Measurements from ENCODE around the gene NR2F1-AS1.
A peak's percentile ranks its signal among the peaks of the same experiment; 100 is the strongest.

DNA sequence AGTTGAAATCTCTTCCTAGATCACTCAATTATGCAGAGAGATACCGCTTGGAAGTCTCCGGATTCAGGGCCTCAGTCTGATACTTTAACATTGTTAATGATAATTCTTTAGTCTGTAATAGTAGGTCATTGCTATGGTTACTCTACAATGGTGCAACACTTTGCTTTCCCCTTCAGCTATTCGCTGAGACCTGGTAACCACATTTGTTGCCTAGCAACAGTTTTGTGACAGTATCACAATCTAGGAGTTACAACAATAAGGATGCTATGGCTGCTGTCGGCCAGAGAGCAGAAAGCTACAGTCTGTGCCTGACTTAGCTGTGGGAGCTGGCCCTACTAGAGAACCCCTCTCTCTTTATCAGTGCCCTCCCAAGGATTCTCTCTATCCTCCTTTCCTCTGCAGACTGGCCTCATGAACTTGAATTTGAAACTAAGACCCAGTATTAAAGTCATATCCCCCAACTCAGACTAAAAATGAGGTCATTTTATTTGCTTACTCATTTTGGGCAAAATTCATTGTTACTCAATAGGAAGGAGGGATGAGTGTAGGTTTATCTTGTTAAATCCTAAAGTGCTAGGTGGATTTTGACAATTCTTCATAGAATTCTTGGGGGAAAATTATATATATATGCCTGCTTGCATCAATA, 41.3 kb upstream of the NR2F1-AS1 start:
- TF ChIP-seq MAFG (tag; conservative IDR thresholded peaks at IDR 0.05) (no peak), ZNF134 (CRISPR knock-in tag; conservative IDR thresholded peaks at IDR 0.05) (no peak), XRCC3 (IDR thresholded peaks at IDR 0.05) (no peak), POLR2A (conservative IDR thresholded peaks at IDR 0.05) (no peak), SRSF9 (IDR thresholded peaks at IDR 0.05; ENCODE audit: borderline replicate concordance, low read depth, low read length) (no peak), RFX1 (IDR thresholded peaks at IDR 0.05) (peak; percentile 66), POLR2G (IDR thresholded peaks at IDR 0.05; ENCODE audit: low read depth, low read length) (no peak), NCOA6 (IDR thresholded peaks at IDR 0.05) (no peak)
- TF ChIP-seq, protein P1, sequence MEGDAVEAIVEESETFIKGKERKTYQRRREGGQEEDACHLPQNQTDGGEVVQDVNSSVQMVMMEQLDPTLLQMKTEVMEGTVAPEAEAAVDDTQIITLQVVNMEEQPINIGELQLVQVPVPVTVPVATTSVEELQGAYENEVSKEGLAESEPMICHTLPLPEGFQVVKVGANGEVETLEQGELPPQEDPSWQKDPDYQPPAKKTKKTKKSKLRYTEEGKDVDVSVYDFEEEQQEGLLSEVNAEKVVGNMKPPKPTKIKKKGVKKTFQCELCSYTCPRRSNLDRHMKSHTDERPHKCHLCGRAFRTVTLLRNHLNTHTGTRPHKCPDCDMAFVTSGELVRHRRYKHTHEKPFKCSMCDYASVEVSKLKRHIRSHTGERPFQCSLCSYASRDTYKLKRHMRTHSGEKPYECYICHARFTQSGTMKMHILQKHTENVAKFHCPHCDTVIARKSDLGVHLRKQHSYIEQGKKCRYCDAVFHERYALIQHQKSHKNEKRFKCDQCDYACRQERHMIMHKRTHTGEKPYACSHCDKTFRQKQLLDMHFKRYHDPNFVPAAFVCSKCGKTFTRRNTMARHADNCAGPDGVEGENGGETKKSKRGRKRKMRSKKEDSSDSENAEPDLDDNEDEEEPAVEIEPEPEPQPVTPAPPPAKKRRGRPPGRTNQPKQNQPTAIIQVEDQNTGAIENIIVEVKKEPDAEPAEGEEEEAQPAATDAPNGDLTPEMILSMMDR (IDR thresholded peaks at IDR 0.05 in 2 of 3, conservative IDR thresholded peaks at IDR 0.05 in 1 of 3; ENCODE audit: insufficient read depth in 2 of 3, low read depth in 1 of 3, low read length in 3 of 3): no peak

Data from K562 (cell line).